Measurements from ENCODE around the gene SEMA6A.

- TF ChIP-seq CTCF (IDR thresholded peaks at IDR 0.05; ENCODE audit: low read length) (no peak), EZH2 (IDR thresholded peaks at IDR 0.05; ENCODE audit: borderline replicate concordance, low read length) (no peak)
Observed at GRCh38 chr5:116530276-116530675, 44.3 kb downstream of the SEMA6A start.
